HCT116 (cell line): ENCODE results near the gene CCDC73. TPM values are rescaled to one million over a fixed set of nuclear protein-coding genes. Genes with fewer than 3 reads are reported as not detected.

Experiments
- ATAC-seq: fragments of 200-7000 bp; cut with Tn5 transposase; 2 replicates; pipeline ENCODE4 v1.9.1; 2020; ENCODE audit warnings: mild to moderate bottlenecking, moderate library complexity
- BruUV-seq: library from RNA; stranded (reverse); fragments of 400-500 nt; replicated peaks from 2 replicates; lab custom pipeline; 2021; lab: Mats Ljungman, UMichigan
- CTCF ChIA-PET: fragments of 300-600 bp; sonication (Branson Sonifier 250); formaldehyde crosslinking; loops from one replicate; lab custom pipeline; 2021; ENCODE audit warnings: antibody characterized with exemption; lab: Charles Lee
- POLR2A ChIA-PET: fragments of 300-600, 350-600 bp; sonication (Branson Sonifier 250); formaldehyde crosslinking; loops from one replicate; lab custom pipeline; 2021; ENCODE audit warnings: antibody characterized with exemption; lab: Charles Lee
- RAD21 ChIA-PET, 2 experiments: fragments of 300-600 bp; sonication (Branson Sonifier 250); formaldehyde crosslinking; loops; one replicate each; lab custom pipeline; 2023; ENCODE audit warnings: low total read pairs in 2 of 2; ENCODE audit not compliant: uncharacterized antibody in 2 of 2, unreplicated experiment in 2 of 2, low non-redundant PET in 1 of 2; lab: Charles Lee
- DNase-seq: peaks from one replicate; pipeline ENCODE4 v3.0.0-alpha.2; 2010; ENCODE audit warnings: low read depth, low spot score
- H2AFZ ChIP-seq: fragments of 200-600 bp; shearing (Covaris generic), sonication (generic); 2 replicates; pipeline ENCODE4 v1.6.1; 2017; ENCODE audit warnings: low read depth, mixed run types, mixed read lengths, antibody characterized with exemption, low read length; ENCODE audit not compliant: poor library complexity, severe bottlenecking
- H3K27ac ChIP-seq: 2 replicates; pipeline ENCODE4 v1.5.1; 2012; ENCODE audit warnings: low read depth, low read length
- H3K27me3 ChIP-seq: fragments of 200-600 bp; sonication (generic); 2 replicates; pipeline ENCODE4 v1.6.1; 2016; ENCODE audit warnings: mixed run types, low read length, mixed read lengths; ENCODE audit not compliant: insufficient read depth
- H3K36me3 ChIP-seq, 2 experiments: fragments of 200-500 bp in 1 of 2; fragments of 200-600 bp in 1 of 2; sonication (Bioruptor generic) in 1 of 2; sonication (generic) in 1 of 2; 2 replicates each; pipeline versions ENCODE4 v1.5.1 to v1.6.1; 2014 to 2016; ENCODE audit warnings: low read length in 2 of 2, inconsistent platforms in 1 of 2, mixed read lengths in 1 of 2, mixed run types in 1 of 2; ENCODE audit not compliant: insufficient read depth in 2 of 2, control insufficient read depth in 1 of 2
- H3K4me1 ChIP-seq, 2 experiments: fragments of 200-600 bp in 1 of 2; sonication (generic) in 1 of 2; 2 replicates each; pipeline versions ENCODE4 v1.5.1 to v1.6.1; 2012 to 2017; ENCODE audit warnings: low read length in 2 of 2, inconsistent platforms in 1 of 2, mild to moderate bottlenecking in 1 of 2, mixed read lengths in 1 of 2, mixed run types in 1 of 2, moderate library complexity in 1 of 2; ENCODE audit not compliant: insufficient read depth in 2 of 2, control insufficient read depth in 1 of 2
- H3K4me2 ChIP-seq: fragments of 200-600 bp; sonication (generic); 2 replicates; pipeline ENCODE4 v1.6.1; 2017; ENCODE audit warnings: mixed run types, low read length, mixed read lengths
- H3K4me3 ChIP-seq, 2 experiments: fragments of 200-600 bp in 1 of 2; sonication (generic) in 1 of 2; replicated peaks in 1 of 2; 2 replicates each; pipeline ENCODE4 v1.5.1; 2011 to 2016; ENCODE audit warnings: low read length in 2 of 2, control low read depth in 1 of 2, low read depth in 1 of 2, mild to moderate bottlenecking in 1 of 2, mixed read lengths in 1 of 2, mixed run types in 1 of 2
- H3K79me2 ChIP-seq: fragments of 200-600 bp; sonication (generic); 2 replicates; pipeline ENCODE4 v1.6.1; 2017; ENCODE audit warnings: mild to moderate bottlenecking, mixed run types, low read length, moderate library complexity, mixed read lengths; ENCODE audit not compliant: insufficient read depth
- H3K9ac ChIP-seq: fragments of 200-600 bp; sonication (generic); 2 replicates; pipeline ENCODE4 v1.6.1; 2016; ENCODE audit warnings: low read length, mixed read lengths
- H3K9me2 ChIP-seq: fragments of 200-600 bp; sonication (generic), shearing (Covaris generic); 2 replicates; pipeline ENCODE4 v1.6.1; 2017; ENCODE audit warnings: mixed run types, mild to moderate bottlenecking, moderate library complexity; ENCODE audit not compliant: insufficient read depth
- H3K9me3 ChIP-seq, 2 experiments: fragments of 200-500 bp in 1 of 2; fragments of 200-600 bp in 1 of 2; sonication (Bioruptor generic) in 1 of 2; sonication (generic) in 1 of 2; 2 replicates each; pipeline ENCODE4 v1.6.1; 2014 to 2017; ENCODE audit warnings: low read length in 2 of 2, mixed read lengths in 2 of 2, inconsistent platforms in 1 of 2, low read depth in 1 of 2, mild to moderate bottlenecking in 1 of 2, mixed run types in 1 of 2, moderate library complexity in 1 of 2; ENCODE audit not compliant: control insufficient read depth in 1 of 2, insufficient read depth in 1 of 2
- H4K20me1 ChIP-seq: fragments of 200-600 bp; sonication (generic), shearing (Covaris generic); 2 replicates; pipeline ENCODE4 v1.6.1; 2017; ENCODE audit warnings: mixed run types, mild to moderate bottlenecking, moderate library complexity; ENCODE audit not compliant: insufficient read depth
- ATF3 ChIP-seq: IDR thresholded peaks from 2 replicates; pipeline ENCODE4 v1.6.1; 2012
- CTCF ChIP-seq, 3 experiments: fragments of 200-600 bp in 1 of 3; sonication (generic) in 1 of 3; IDR thresholded peaks in 2 of 3; conservative IDR thresholded peaks in 1 of 3; 2 replicates each; pipeline ENCODE4 v1.5.1; 2012 to 2017; ENCODE audit warnings: low read depth in 2 of 3, low read length in 2 of 3, antibody characterized with exemption in 1 of 3, borderline replicate concordance in 1 of 3, control low read depth in 1 of 3, mild to moderate bottlenecking in 1 of 3, mixed read lengths in 1 of 3, mixed run types in 1 of 3, moderate library complexity in 1 of 3; ENCODE audit not compliant: insufficient read depth in 1 of 3
- ELF1 ChIP-seq: IDR thresholded peaks from 2 replicates; pipeline ENCODE4 v1.6.1; 2012; ENCODE audit warnings: low read depth, borderline replicate concordance
- EZH2phosphoT487 ChIP-seq: fragments of 200-600 bp; IDR thresholded peaks from 2 replicates; pipeline ENCODE4 v1.6.1; 2018; ENCODE audit warnings: antibody characterized with exemption, borderline replicate concordance
- JUND ChIP-seq: IDR thresholded peaks from 2 replicates; pipeline ENCODE4 v1.6.1; 2012
- RAD21 ChIP-seq: IDR thresholded peaks from 2 replicates; pipeline ENCODE4 v1.6.1; 2012; ENCODE audit warnings: low read depth, mild to moderate bottlenecking
- SIN3A ChIP-seq: IDR thresholded peaks from 2 replicates; pipeline ENCODE4 v1.6.1; 2012; ENCODE audit warnings: low read depth
- TCF7L2 ChIP-seq: IDR thresholded peaks from 2 replicates; pipeline ENCODE4 v1.7.0; 2011; ENCODE audit warnings: borderline replicate concordance, inconsistent platforms; ENCODE audit not compliant: insufficient read depth, insufficient read length; ENCODE audit errors: extremely low read depth
- ZBTB33 ChIP-seq: IDR thresholded peaks from 2 replicates; pipeline ENCODE4 v1.6.1; 2011; ENCODE audit warnings: mild to moderate bottlenecking, low read length, moderate library complexity; ENCODE audit not compliant: insufficient replicate concordance; ENCODE audit errors: extremely low read depth
- ZFX ChIP-seq: fragments of 450-650 bp; IDR thresholded peaks from 2 replicates; pipeline ENCODE4 v1.6.1; 2017
- intact Hi-C: fragments of 100-400 bp; cut with micrococcal nuclease; formaldehyde crosslinking; loops from 2 replicates; pipeline ENCODE4 v1.10.0; 2022
- total RNA-seq: library from RNA; stranded (reverse); gene quantifications from one replicate; pipeline ENCODE4 v1.2.1, GENCODE V29; 2021; ENCODE audit not compliant: unreplicated experiment

The CCDC73 gene
- total RNA-seq, 1 experiment from 2014 or later = not detected

- Histone ChIP-seq H3K9ac (no peak overlapping the region), H3K4me1 (no peaks in the 10 kb centered on the region), H3K9me3 (no peaks in the 10 kb centered on the region), H2AFZ (no peak overlapping the region), H3K4me3 (no peak overlapping the region), H3K27me3 (no peaks in the 10 kb centered on the region), H3K27ac (no peak overlapping the region), H3K9me2 (no peaks in the 10 kb centered on the region), H3K79me2 (no peaks in the 10 kb centered on the region), H4K20me1 (no peaks in the 10 kb centered on the region), H3K4me2 (no peak overlapping the region), H3K36me3 (no peaks in the 10 kb centered on the region)
- ATAC-seq (no peak), DNase-seq (no peak)
- intact Hi-C loops = no loop called here
- no TSS peak for BruUV-seq
- ChIA-PET CTCF (no interaction called here), POLR2A (no interaction called here), RAD21 (no interaction called here)
- TF ChIP-seq ZBTB33 = no peak
- no peak for TF ChIP-seq CTCF (IDR thresholded peaks at IDR 0.05 in 2 of 3, conservative IDR thresholded peaks at IDR 0.05 in 1 of 3; ENCODE audit: borderline replicate concordance in 1 of 3, insufficient read depth in 1 of 3, low read depth in 2 of 3, low read length in 2 of 3)
- TF ChIP-seq RAD21 = peak; percentile 33
Observed at GRCh38 chr11:32561835-32562234, 232.6 kb downstream of the CCDC73 start.

- no peaks in the 10 kb centered on the region for H3K36me3 ChIP-seq
Observed at GRCh38 chr11:32555895-32556294, 238.6 kb downstream of the CCDC73 start.

More at GRCh38 chr11:32555895-32556294, 238.6 kb downstream of the CCDC73 start:
- ATAC-seq (no peak), DNase-seq (no peak)
- Histone ChIP-seq H3K27ac (no peak overlapping the region), H3K27me3 (no peaks in the 10 kb centered on the region), H2AFZ (no peak overlapping the region), H4K20me1 (no peaks in the 10 kb centered on the region), H3K4me2 (no peak overlapping the region), H3K4me3 (no peak overlapping the region), H3K9me3 (no peaks in the 10 kb centered on the region), H3K79me2 (no peaks in the 10 kb centered on the region), H3K9ac (no peak overlapping the region), H3K9me2 (no peaks in the 10 kb centered on the region), H3K4me1 (no peaks in the 10 kb centered on the region)
- ChIA-PET CTCF (no interaction called here), POLR2A (no interaction called here), RAD21 (no interaction called here)
- TF ChIP-seq SIN3A (no peak), ZBTB33 (no peak), ATF3 (no peak), JUND (no peak), ZFX (no peak), EZH2phosphoT487 (no peak), TCF7L2 (no peak), ELF1 (no peak), CTCF (IDR thresholded peaks at IDR 0.05 in 2 of 3, conservative IDR thresholded peaks at IDR 0.05 in 1 of 3; ENCODE audit: borderline replicate concordance in 1 of 3, insufficient read depth in 1 of 3, low read depth in 2 of 3, low read length in 2 of 3) (no peak)
- intact Hi-C loops = no loop called here
- BruUV-seq = no TSS peak
